Measurements from ENCODE around the gene DRAXIN.

DRAXIN gene

DNA sequence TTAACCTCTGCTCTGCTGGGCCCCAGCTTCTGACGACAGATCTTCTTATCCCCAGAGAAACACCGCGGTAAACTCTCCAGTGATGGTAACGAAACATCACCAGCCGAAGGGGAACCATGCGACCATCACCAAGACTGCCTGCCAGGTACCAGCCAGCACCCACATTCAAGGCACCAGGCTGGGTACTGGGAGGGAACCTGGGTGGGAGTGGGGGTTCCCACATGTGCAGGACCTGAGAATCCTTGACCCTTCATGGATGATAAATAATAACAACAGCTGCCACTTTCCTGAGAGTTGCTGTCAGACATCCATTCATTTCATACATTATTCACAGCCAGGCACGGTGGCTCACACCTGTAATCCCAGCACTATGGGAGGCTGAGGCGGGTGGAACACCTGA lies 20.8 kb downstream of the DRAXIN start:
- DNase-seq, result no peak

DNA sequence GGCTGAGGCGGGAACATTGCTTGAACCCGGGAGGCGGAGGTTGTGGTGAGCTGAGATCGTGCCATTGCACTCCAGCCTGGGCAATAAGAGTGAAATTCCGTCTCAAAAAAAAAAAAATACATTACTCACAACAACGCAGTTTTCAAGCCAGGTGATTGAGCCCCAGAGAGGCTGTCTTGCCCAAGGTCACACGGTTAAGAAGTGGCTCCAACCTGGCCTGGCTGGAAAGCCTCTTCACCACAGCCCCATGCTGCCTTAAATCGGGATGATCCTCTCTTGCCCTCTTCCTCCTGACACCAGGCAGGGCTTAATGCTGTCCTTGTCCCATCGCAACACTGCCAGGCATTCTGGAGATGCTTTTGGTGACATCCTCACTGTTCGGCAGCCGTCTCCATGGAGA lies 21.6 kb downstream of the DRAXIN start:
- no peak for DNase-seq

DNA sequence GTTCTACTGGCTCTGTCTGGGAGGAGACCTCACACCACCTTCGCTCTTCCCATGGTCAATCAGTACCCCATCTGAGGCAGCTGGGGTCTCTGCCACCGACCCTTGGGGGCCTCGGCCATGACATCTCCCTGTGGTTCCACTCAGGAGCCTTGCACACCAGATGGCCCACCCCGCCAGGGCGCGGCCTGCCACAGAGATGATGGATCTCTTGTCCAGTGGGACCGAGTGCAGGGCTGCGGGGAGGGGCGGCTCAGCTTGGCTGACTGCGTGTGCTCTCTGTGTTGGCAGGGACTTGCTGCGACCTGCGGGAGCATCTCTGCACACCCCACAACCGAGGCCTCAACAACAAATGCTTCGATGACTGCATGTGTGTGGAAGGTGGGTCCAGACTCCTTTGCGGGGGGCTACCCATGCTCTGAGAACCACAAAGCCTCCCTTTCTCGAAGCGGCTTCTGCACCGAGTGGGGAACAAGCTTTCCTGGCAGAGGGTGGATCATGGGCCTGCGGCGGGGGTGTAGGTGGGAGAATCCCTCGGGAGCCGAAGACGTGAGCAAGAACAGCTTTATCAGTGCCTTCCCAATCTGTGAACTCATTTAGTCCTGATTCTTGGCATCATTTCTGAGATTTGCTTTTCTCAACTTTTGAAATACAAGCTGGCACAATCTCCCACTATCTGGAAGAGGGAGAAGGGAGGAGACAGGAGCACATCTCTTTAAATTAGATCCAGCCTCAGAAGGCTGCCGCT lies 23.5 kb downstream of the DRAXIN start:
- no peak for DNase-seq

DNA sequence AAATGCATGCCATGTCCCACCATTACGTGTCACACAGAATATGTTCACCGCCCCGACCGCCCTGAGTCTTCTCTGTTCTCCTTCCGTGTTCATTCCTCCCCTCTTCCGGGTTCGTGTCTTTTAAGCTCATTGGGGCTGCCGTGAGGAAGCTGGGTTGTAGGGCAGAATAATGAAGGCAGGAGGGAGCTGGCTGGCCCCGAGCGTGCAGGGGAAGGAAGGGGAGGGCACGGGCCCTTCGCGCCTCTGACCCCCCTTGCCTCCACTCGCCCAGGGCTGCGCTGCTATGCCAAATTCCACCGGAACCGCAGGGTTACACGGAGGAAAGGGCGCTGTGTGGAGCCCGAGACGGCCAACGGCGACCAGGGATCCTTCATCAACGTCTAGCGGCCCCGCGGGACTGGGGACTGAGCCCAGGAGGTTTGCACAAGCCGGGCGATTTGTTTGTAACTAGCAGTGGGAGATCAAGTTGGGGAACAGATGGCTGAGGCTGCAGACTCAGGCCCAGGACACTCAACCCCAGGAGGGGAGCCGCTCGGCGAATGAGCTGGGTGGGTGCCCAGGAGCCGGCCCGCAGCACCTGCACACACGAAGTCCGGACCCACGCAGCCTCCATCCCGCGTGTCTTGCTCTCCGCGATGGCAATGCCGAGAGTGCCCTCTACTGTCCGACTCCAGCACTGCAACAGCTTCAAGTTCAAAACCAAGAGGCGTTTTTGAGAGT lies 28.0 kb downstream of the DRAXIN start:
- peak; percentile 65 to 87 (median 84) for DNase-seq

DNA sequence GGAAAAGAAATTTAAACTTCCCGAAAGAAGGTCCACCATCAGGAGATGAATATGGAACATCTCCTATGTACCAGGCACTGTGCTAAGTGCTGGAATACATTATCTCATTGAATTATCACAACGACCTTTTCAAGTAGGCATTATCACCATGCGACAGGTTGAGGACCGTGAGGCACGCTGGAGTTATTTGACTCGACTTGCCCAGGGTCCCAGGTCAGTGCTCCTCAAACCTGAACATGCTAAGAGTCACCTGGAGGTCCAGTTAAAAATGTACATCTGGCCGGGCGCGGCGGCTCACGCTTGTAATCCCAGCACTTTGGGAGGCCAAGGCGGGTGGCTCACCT lies 28.5 kb downstream of the DRAXIN start:
- DNase-seq, result no peak

DNA sequence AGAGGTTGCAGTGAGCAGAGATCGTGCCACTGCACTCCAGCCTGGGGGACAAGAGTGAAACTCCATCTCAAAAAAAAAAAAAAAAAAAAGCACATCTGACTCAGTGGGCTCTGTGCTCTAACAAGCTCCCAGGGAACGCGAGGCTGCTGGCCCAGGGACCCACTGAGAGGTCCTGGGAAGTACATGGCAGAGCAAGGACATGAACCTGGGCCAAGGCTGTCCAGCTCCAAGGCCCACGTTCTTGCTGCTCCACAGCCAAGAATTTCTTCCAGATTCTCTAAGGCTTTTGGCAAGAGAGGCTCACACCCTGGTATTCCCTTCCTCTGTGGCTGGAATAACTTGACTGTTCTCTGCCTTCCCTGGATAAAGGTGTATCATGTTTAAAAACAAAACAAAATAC lies 29.0 kb downstream of the DRAXIN start:
- DNase-seq, result no peak

DNA sequence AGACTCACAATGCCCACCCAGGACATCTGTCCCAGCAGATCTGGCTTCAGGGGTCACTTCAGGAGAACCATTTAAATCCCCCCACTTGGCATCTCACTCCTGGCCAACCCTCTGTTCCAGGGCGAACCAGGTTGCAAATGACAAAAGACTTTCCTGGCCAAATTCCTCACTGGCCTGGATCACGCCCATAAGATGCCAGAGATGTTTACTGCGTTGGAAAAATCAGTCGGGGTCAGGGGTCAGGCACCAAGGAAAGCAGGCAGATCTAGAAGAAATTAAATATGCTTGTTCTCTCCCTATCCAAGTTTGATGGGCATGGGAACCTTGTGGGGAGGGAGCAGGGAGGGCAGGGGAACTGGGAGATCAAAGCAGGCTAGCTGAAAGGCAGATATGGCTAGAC lies 29.8 kb downstream of the DRAXIN start:
- DNase-seq, result no peak

DNA sequence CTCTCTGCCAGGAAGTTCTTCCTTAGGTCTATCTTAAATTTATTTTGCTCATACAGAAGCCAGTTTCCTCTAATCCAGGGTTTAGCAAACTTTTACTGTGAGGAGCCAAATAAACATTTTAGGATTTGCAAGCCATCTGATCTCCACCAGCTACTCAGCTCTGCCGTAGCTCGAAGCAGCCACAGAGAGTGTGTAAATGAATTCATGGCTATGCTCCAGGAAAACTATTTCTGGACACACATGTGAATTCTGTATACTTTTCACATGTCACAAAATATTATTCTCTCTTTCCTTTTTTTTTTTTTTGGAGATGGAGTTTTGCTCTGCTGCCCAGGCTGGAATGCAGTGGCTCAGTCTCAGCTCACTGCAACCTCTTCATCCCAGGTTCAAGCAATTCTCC lies 31.0 kb downstream of the DRAXIN start:
- no peak for DNase-seq

DNA sequence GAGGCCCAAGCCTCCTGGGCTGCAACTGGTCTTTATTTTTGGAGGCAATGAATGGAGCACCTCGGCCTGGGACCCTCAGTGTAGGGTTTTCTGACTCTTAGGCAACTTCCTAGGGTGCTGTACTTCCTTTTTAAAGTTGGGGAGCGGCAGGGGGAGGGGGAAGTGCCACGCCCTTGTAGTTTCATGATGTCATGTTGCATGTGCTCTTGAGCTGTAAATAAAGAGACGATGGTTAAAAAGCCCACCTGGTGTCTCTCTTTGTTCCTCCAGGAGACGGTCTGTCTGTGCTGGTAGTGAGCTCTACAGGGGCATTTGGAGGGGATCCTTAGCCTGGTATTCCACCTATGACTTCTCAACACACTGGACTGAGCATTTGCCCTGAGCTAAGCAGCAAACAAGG lies 34.1 kb downstream of the DRAXIN start:
- no peak for DNase-seq

DNA sequence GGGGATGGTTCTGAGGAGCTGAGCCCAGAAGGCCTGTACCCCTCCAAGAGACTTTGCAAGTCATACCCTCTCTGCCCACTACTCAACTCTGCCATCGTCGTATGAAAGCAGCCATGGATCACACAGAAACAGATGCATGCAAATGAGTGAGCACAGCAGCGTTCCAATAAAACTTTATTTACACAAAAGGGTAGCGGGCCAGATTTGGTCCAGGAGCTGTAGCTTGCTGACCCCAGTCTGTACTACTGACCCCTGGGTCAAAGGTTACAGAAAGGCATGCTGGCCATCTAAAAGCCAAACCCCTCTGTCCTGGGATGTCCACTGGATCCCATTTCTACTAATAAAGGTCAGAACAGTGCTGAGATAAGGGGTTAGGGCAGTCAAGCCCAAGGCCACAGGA lies 35.6 kb downstream of the DRAXIN start:
- DNase-seq, result no peak

DNA sequence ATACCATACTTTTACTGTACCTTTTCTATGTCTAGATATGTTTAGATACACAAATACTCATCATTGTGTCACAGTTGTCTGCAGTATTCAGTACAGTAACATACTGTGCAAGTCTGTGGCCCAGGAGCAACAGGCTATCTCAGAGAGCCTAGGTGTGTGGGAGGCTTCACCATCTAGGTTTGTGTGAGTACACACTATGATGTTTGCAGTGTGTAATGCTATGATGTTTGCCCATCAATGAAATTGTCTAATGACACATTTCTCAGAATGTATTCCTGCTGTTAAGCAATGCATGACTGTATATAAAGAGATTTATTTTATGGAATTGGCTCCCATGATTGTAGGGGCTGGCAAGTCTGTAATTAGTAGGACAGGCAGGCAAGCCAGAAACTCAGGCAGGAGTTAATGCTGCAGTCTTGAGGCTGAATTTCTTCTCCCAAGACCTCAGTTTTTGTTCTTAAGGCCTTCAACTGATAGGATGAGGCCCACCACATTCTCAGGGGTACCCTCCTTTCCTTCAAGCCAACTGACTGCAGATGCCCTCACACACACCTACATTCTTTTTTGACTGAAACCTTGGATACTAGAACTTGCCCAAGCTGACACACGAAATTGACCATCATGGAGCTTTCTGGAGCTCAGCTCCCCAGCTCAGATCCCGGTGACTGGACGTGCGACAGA lies 36.8 kb downstream of the DRAXIN start:
- DNase-seq, result no peak

DNA sequence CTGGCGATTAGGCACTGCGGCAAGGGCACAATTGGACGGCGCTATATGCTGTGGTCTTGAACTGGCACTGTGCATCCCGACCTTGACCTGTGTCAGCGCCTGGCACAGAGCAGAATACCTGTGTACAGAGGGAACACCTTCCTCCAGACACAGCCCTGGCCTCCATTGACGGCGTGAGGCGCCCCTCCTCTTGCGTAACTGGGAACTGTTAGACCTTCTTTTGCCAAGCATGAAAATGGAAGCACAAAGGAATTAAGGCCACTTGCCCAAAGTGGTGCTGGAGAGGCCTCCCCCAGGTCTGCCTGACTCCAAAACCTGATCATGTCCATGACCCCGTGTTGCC lies 37.6 kb downstream of the DRAXIN start:
- no peak for DNase-seq

DNA sequence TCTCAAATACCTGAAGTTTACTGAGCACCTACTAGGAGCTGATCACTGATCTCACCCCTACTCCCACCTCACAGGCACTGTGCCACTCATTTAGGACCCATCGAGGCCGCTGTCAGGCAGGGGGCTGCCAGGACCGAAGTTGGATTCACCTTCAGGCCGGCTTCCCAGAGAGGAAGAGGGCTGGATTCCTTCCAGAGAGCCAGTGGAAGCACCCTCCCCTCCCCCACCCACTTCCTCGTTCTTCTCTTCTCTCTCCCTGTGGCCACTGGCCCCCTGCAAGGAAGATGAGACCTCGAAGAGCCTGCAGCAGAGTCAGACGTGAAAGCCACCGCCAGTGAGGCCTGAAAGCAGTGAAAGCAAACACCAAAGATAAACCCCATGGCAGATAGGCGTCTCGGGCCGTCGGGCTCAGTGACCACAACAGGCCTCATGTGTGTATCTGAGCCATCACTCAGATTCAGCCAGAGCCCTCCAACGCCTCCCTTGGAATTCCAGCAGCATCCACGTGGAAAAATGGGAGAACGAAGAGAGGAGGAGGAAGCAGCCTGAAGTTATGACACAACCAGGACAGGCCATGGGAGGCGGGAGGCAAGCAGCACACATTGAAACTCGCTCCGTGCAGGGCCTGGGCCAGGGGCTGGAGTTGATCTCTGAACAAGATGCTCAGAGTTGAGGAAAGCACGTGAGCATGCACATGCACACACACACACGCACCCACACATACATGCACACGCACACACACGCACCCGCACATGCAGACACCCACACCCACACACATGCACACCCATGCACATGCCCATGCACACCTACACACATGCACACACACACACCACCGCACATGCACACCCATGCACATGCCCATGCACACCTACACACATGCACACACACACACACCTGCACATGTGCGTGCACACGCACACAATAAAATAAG lies 38.3 kb downstream of the DRAXIN start:
- no peak for DNase-seq

DNA sequence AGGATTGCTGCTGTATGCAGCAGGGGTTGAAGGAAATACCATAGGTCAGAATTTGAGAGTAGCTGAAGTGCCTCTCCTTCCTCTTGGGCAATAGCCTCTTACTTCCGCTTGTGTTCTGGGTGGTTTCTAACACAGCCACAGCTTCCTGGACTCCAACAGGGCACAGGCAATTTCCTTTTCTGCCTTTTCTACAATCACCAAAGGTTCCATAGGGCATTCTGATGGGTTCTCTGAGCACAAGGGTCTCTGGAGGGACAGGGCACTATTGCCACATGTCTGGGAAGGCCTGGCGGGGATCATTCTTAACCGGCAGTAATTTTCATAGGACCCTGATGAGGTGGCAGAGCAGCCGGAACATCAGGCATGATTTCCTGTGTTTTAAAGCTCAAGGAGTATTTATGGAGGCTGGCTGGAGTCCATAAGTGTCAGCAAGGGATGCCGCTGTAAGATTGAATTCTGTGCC lies 39.0 kb downstream of the DRAXIN start:
- peak in 2 of 4 experiments; percentile 11 to 14 for DNase-seq

DNA sequence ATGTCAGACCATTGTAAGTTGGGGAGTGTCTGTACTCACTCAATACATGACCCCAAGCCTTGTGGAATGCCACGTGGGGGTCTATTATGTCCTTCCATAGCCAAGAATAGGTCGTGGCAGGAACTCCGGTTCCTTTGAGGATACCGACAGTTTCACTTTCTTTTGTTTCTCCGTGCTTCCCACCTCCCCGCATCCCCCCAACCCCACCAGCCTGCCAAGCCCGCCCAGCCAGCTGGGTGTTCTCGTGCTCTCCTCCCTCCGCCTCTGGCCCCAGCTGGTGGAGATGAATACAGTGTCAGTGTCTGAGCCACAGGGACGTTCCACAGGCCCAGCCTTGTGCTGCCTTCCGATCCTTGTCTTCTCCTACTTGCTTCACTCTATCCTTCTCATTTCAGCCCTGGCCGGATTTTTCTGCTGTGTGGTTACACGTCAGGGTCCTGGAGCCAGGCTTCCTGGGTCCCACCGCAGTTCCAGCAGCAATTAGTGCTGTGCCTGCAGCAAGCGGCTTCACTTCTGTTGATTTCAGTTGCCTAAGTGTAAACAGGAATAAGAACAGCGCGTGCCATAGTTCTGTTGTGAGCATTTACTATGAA lies 40.3 kb downstream of the DRAXIN start:
- DNase-seq, result no peak

DNA sequence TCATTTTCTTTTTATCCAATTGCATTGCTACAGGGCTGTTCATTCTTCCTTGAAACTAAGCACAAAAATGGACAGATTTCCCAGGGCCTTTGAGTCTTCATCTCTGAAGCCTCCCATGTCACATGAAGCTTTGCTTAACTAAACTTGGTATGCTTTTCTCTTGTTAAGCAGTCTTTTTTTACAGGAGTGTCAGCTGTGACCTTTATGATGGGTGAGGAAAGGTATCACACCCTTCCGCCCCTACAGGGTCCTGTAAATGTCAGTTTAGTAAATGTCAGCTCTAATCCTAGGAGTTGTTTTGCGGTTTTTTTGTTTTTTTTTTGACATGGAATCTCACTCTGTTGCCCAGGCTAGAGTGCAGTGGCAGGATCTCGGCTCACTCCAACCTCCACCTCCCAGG lies 41.8 kb downstream of the DRAXIN start:
- DNase-seq, result no peak

DNA sequence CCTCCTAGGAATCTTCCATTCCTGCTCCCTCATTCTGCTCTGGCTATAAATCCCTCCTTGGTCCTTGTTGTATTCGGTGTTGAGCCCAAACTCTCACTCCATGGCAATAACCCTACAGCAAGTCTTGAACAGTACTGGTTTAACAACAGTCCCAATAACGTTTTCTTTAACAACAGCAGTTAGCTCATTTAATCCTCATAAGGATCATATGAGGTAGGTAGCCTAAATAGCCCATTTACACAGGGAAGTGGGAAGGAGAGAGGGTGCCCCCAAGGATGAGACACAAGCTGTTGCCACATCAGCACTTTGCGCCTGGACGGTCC lies 44.0 kb downstream of the DRAXIN start:
- no peak for DNase-seq

DNA sequence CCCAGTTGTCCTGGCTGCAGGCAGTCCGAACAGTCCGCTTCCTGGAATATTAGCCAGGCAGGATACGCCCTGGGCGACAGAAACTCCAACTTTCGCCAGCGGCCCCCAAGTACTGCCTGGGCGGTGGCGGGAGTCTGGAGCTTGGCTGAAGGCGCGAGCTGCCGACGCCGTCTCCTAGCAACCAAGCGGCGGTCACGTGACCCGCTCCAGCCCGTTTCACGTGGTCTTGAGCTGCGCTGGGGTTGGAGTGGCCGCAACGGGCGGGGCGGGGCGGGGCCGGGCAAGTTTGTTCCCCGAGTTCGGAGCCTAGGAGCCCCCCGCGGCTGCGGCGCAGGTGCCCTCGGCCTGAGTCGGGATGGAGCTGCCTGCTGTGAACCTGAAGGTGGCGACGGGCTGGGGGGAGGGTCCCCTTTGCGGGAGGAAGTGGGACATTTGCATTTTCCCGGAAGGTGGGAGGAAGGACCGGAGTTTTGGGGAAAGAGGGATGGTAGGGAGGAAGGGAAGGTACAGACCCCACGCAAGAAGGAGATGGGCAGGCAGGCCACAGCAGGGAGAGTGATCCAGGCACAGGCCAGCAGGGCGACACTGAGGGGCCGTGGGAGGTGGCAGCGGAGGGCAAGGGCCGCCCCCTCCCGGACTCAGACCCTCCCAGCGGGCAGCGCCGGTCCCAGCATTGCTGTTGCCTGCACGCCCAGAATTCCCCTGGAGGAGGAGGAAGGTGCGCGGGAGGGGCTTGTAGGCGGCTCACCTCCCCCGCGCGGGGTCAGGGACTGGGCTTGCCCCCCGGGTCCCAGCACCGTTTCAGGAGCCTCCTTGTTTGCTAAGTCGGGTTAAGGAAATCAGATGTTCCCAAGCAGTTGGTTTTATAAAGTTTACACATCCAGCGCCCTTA lies 44.6 kb downstream of the DRAXIN start, which contains the start of gene AGTRAP:
Gene AGTRAP, plus strand, starts transcription at position 283 of the 892 bp plus-strand sequence. Its CDS starts 73 bp downstream, at position 356.
- peak; percentile 58 to 77 (median 64) for DNase-seq

DNA sequence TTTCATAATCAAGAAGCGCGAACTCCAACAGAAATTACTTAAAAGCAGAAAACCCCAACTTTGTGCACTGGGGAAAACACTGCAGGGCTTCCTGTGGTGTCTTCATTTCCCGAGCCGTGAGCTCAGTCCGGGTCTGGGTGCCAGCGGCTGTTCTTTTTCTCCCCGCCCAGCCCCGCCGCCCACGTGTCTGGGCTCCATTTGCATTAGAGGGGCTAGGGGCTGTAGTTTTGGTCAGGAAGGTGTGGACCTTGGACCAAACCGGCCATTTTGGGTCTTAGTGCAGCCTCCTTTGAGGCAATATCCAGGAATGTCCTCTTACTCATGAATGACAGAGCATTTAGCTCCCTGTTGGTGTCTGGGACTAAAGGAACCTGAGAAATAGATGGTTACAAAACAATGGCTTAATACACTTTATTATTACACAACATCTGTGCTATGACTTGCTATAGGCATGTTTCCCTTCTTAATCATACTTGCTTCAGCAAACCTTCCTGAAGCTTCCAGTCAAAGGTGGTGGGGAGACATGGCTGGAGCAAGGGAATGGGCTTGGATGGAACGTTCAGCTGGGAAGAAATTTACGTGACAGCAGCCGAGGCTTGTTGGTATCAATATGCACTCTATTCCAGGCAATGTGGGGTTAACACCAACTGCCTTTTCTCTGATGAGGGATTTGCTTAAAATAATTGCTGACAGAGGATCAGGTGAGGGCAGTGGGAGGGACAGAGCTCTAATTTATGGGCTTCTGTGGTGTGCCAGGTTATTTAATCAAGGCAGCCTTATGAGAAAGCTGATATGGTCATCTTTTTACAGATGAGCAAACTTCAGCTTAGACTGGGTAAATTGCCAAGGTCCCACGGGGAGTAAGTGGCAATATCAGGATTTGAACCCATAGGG lies 45.5 kb downstream of the DRAXIN start:
- DNase-seq, result peak in 2 of 4 experiments; percentile 11 to 19

DNA sequence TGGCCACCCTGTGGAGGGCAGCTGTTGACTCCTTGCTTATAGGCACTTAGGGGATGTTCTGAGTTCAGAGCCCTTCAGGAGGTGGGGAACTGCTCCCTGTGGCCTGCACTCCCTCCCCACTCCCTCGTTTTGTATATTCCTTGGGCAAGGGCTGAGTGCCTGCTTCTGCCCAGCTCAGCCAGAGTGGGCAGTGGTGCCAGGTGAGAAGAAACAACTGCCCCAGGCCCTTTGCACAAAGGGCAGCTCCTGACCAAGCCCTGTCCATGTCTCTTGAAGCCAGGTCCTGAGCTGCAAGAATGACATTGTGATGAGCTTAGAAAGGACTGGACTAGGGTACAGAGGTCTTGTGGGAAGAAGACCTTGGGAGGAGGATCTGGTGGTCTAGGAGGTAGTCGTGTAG lies 46.6 kb downstream of the DRAXIN start:
- DNase-seq, result no peak

Data from activated naive CD4-positive, alpha-beta T cell (primary cell).